ENCODE data around the gene ZNF775.

Gene ZNF775

DNA sequence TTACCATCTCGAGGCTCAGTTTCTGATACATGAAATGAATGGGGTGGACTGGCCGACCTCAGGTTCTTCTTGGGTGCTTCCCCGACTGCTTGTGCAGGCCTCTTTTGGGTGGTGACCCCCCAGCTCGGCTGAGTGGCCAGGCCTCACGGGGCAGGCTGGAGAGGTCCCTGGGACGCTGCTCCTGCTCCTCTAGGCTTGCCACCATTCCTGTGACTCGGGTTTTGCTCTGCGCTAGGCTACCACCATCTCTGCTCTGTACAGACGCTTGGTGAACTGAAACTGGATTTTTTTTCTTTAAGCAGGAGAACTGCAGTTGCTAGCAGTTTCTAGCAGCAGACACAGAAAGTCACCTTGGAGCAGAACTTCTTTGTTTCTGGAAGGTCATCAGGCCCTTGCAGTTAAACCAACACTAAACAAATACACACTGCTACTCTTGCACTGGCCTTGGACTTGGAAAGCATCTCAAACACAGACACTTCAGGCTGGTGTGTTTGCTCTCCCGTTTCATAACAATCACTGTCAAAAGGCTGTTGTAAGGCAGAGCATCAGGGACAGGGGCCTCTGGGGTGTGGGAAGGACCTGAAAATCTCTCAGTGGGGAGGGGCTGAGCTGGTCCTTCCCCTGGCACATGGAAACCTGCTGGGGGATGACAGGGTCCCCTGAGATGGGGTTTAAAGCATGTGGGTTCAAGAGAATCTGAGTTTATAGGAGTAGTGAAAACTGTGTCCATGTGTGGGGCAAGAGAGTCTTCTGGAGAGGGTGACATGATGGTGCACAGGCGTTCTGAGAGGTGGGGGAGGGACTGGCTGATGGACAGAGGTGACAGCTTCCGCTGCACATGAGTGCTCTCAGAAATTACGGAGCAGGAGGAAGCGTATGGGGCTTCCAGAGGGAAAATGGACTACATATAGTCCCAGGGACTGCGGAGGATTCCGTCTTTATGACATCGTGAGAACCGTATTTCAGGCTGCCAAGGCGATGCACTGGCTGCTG lies 36.3 kb downstream of the ZNF775 start:
- DNase-seq = no peak

GRCh38 chr7:150417239-150417638 lies 38.1 kb downstream of the ZNF775 start:
- DNase-seq = no peak

- no peak for DNase-seq
These were observed 38.7 kb downstream of the ZNF775 start for GRCh38 chr7:150417863-150418262.

DNA sequence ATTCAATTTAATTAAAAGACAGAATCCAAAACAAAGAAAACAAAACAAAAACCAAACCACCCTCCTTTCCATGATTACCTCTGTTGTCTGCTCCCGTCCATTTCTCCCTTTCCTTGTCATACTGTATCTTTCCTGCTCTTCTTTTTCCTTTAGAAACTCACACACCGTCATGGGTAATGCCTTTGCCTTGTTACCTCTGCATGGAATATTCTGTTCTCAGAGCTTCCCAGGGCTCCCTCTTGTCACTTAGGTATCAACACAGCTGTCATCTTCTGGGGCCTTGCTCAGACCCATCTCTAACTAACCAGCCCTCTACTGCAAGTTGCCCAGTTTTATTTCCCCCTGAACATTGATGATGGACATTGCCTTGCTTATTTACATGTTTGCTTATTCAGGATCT lies 41.1 kb downstream of the ZNF775 start:
- DNase-seq = no peak

- DNase-seq = peak; percentile 75
These were observed 42.0 kb downstream of the ZNF775 start for GRCh38 chr7:150420987-150421674.

DNA sequence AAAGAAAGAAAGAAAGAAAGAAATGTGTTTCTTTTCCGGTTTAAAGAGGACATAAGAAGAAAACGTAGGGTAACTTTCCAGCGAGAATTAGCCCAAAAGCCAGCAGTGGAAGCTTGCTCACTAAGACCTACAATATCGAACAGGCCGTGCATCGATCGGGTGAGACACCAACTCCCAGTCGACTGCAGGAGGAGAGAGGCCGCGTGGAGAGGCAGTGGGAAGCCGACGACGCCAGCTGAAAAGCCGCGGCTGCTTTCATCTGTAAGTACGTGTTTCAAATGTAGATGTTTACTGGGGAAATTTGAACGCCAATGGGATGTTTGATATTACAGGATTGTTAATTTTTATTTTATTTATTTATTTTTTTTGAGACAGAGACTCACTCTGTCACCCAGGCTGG lies 42.7 kb downstream of the ZNF775 start:
- no peak for DNase-seq

GRCh38 chr7:150425670-150426069 lies 46.5 kb downstream of the ZNF775 start:
- no peak for DNase-seq

DNA sequence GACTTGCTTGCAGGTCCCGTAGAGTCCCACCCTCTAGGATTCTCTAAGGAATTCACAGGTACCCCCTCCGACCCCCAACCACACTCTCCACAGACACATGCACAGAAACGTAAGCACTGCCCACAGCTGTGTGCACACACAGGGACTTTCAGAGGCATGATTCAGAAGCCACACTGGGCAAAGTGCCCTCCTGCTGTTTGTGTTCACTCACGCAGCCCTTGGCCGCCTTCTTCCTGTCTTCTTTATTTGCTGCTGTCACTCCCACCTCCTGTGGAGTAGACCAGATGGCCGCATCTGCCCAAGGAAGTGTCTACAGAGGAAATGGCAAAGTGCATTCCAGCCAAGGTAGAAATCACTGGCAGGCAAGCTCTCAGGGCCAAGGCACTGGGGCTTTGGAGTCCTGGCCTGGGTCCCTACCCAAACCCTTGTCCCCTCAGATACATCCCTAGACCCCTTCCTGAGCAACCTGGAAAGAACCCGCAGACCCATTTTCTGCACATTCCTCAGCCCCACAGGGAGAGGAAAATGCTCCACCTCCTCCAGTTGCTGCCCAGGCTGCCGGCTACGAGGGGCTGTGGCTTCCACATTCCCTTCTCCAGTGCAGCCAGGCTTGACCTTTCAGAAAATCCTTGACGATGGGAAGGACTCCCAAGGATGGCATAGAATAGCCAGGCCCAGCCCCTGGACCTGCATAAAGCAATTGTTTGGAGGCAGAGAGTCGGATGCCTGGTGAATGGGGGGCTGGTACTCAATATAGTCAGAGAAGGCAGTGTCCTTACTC lies 49.7 kb downstream of the ZNF775 start:
- DNase-seq = no peak

GRCh38 chr7:150429699-150430098 lies 50.6 kb downstream of the ZNF775 start:
- no peak for DNase-seq

- no peak for DNase-seq
These were observed 51.4 kb downstream of the ZNF775 start for GRCh38 chr7:150430465-150431085.

DNA sequence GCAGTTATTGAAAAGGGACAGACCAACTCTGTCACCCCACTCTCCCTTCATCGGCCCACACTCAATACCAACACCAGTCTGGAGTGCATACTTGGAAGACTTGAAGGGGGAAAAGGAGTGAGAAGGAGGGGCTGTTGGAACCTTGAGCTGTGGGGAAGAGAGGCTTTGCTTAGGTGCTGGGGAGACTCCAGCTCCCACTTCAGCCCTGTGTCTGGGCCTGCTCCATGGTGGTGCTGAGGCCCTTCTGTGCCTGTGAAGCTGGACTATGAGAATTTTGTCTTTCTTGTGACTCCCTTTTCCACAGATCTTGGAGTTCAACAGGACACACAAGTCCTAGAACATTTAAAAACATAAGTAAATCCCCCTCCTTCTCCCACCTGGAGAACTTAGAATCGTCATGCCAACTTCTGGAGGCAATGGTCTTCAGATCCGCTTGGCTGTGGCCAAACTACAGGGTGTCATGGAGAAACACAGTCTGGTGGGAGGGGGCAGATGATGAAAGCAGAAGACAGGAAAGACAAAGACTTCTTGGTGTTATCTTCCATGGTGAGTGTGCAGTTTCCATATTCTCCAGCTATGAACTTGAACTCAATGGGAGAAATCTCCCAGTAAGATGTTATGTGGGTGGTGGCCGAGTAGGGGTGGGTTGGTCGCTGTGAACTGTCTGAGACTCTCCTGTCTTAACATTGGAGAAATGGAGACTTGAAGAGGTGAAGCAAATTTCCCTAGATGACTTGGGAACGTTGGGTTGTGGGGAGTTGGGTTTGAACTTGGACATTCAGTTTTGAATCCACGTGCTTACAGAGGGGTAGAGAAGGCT lies 52.9 kb downstream of the ZNF775 start:
- DNase-seq = no peak

- no peak for DNase-seq
These were observed 54.1 kb downstream of the ZNF775 start for GRCh38 chr7:150432915-150433892.

GRCh38 chr7:150434240-150434639 lies 55.1 kb downstream of the ZNF775 start:
- DNase-seq = no peak

DNA sequence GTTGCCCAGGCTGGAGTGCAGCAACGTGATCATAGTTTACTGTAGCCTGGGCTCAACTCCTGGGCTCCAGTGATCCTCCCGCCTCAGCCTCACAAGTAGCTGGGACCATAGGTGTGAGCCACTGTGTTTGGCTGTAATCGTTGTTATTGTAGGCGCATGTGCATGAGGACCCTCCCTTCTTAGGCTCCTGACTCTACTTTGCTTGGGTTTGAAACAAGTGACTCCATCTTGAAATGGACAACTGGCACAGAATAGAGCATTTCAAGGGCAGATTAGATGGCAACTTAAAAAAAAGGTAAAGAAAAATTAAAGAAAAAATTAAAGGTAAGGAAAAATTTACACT lies 55.9 kb downstream of the ZNF775 start:
- no peak for DNase-seq

DNA sequence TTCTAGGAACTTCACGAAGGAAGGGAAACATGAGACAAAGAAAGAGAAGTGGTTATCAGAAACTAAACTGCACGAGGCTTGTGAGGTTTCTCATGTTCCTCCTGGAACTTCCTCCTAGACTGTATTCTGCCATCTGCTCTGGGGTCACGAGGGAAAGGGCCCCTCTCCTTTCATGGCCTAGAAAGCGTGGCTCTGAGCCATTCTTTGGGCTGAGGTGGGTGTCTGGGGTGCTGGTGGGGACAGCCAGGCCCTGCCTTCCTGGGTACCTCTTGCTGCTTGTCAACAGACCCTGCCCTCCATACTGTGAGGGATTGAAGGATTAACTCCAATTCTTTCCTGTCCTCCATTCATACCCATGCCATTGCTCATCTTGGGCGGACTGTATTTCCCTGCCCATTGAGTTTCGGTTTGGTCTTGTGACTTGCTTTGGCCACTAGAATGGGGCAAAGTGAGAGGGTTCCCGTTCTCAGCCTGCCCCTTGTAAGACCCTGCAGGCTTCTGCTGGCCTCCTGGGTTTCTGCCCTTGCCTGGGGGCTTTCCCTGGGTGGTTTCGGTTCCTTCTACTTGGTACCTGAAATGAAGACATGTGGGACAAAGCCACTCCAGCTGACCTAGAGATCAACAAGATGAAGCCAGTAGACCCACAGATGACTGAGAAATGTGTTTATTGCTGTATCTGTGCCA lies 56.4 kb downstream of the ZNF775 start:
- no peak for DNase-seq

DNA sequence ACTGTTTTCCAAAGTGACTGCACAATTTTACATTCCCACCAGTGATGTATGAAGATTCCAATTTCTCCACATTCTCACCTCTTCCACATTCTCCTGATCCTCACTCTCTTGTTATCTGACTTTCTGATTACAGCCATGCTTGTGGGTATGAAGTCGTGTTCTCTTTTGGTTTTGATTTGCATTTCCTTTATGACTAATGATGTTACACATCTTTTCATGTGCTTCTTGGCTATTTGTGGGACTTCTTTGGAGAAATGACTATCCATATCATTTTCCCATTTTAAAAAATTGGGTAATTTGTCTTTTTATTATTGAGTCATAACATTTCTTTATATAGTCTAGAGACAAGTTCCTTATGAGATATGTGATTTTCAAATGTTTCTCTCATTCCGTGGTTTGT lies 60.8 kb downstream of the ZNF775 start:
- no peak for DNase-seq

- DNase-seq = no peak
These were observed 62.4 kb downstream of the ZNF775 start for GRCh38 chr7:150441524-150441923.

GRCh38 chr7:150442811-150443210 lies 63.7 kb downstream of the ZNF775 start:
- no peak for DNase-seq

DNA sequence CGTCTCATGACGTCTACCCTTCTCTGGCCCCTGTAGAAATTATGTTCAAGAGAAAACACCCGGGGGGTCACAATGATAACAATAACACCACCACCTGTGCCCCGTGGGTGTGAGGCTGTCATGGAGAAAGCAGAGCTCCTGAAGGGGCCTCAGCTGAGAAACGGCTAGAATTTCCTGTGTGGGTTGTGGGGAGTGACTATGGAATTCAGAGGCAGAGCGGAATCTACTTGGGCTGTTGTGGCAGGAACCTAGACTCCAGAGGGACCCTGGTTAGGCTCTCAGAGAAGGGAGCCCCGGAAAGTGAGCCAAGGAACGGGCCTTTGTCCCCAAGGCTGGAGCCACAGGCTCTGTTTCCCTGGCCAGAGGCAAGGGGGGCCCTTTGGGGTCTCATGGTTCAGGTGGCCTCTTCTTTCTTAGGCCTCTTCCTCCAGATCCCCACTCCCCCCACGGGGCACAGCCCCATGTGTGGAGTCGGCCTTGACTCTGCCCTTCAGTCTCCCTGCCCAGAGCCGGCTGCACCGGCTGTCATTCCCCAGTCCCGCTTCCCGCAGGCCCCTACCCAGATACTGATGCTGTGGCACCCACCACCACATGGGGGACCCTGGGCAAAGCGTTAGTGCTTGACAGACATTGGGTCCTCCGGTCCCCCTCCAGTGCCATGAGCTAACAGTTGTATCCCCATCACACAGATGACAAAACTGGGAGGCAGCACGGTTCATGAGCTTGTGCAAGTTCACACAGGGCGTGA lies 64.8 kb downstream of the ZNF775 start:
- DNase-seq = no peak
